Measurements from ENCODE around the gene IL1B. TPM values are rescaled to one million over a fixed set of nuclear protein-coding genes. Genes with fewer than 3 reads are reported as not detected.

The IL1B gene
- total RNA-seq, 1 experiment from 2014 or later, result not detected

GRCh38 chr2:112790305-112790704 is 46.3 kb downstream of the IL1B start:
- H3K9me3 ChIP-seq (ENCODE audit: control insufficient read depth, insufficient read depth, low read depth, low read length), result no peaks in the 10 kb centered on the region
- H3K27ac ChIP-seq (ENCODE audit: low read length), result no peak overlapping the region
- intact Hi-C loops (cut with micrococcal nuclease; ENCODE audit: unreplicated experiment) (no loop called here), in situ Hi-C loops (cut with HindIII; ENCODE audit: low pct_unique_long_range_greater_than_20kb, low sequenced_read_pairs) (no loop called here)
- ChIA-PET CTCF (interaction anchor here (0.6 kb wide), 1 partner anchor 125 kb away, joined by 5 read pairs; no protein-coding TSS in a partner anchor), POLR2A (no interaction called here)
- H3K27me3 ChIP-seq (ENCODE audit: control insufficient read depth, insufficient read depth, low read length), result no peaks in the 10 kb centered on the region
- no TSS peak for BruUV-seq (replicated peaks)
- DNase-seq (ENCODE audit: low read depth, low spot score) (no peak), ATAC-seq (no peak)
- no peaks in the 10 kb centered on the region for H3K4me1 ChIP-seq (ENCODE audit: control insufficient read depth, insufficient read depth, low read length)
- H3K4me3 ChIP-seq (ENCODE audit: low read depth in 2 of 2, low read length in 2 of 2), result no peak overlapping the region
- no peaks in the 10 kb centered on the region for H3K36me3 ChIP-seq (ENCODE audit: control insufficient read depth, insufficient read depth, low read length)
- TF ChIP-seq TCF7L2 (IDR thresholded peaks at IDR 0.05; ENCODE audit: low read depth, low read length) (no peak), REST (IDR thresholded peaks at IDR 0.05; ENCODE audit: insufficient read depth in 1 of 2, low read depth in 2 of 2, low read length in 1 of 2) (no peak), CTCF (IDR thresholded peaks at IDR 0.05) (no peak)

DNA sequence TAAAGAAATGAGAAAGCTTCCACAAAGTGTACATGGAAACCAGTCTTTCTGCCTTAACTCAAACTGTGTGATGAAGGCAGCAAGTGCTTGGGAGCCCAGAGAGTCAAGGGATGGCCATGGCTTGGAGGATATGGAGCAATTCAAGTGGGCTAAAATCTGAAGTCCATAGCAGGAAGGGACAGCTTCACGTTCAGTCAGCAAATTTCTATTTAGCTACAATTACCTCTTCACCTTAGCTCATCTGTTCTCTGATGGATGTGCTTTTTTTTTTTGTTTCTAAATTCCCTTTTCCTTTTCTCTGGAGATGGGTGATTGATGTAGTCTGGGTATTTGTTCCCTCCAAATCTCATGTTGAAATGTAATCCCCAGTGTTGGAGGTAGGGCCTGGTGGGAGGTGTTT is 47.4 kb downstream of the IL1B start:
- no TSS peak for BruUV-seq (replicated peaks)
- in situ Hi-C loops (cut with HindIII; ENCODE audit: low pct_unique_long_range_greater_than_20kb, low sequenced_read_pairs), result no loop called here
- intact Hi-C loops (cut with micrococcal nuclease; ENCODE audit: unreplicated experiment), result no loop called here
- H3K27ac ChIP-seq (ENCODE audit: low read length), result no peak overlapping the region
- DNase-seq (ENCODE audit: low read depth, low spot score) (no peak), ATAC-seq (no peak)
- ChIA-PET CTCF (no interaction called here), POLR2A (interaction anchor here (0.7 kb wide), 1 partner anchor 19 kb away, joined by 6 read pairs; no protein-coding TSS in a partner anchor)
- no peaks in the 10 kb centered on the region for H3K4me1 ChIP-seq (ENCODE audit: control insufficient read depth, insufficient read depth, low read length)
- H3K27me3 ChIP-seq (ENCODE audit: control insufficient read depth, insufficient read depth, low read length), result no peaks in the 10 kb centered on the region; the same call in 1 of the 2 replicates
- no peaks in the 10 kb centered on the region for H3K36me3 ChIP-seq (ENCODE audit: control insufficient read depth, insufficient read depth, low read length)
- H3K9me3 ChIP-seq (ENCODE audit: control insufficient read depth, insufficient read depth, low read depth, low read length), result no peaks in the 10 kb centered on the region
- H3K4me3 ChIP-seq (ENCODE audit: low read depth in 2 of 2, low read length in 2 of 2), result no peak overlapping the region
- TF ChIP-seq CTCF (IDR thresholded peaks at IDR 0.05) (no peak), SIN3A (IDR thresholded peaks at IDR 0.05; ENCODE audit: borderline replicate concordance, insufficient read depth, low read depth, low read length) (no peak), POLR2AphosphoS5 (IDR thresholded peaks at IDR 0.05; ENCODE audit: low read depth, low read length) (no peak), TCF7L2 (IDR thresholded peaks at IDR 0.05; ENCODE audit: low read depth, low read length) (no peak), REST (IDR thresholded peaks at IDR 0.05; ENCODE audit: insufficient read depth in 1 of 2, low read depth in 2 of 2, low read length in 1 of 2) (no peak)
